Measurements from ENCODE around the gene SPATS2L.

- TF ChIP-seq MAX (IDR thresholded peaks at IDR 0.05) (no peak), EP300 (IDR thresholded peaks at IDR 0.05; ENCODE audit: borderline replicate concordance) (no peak), TAF1 (IDR thresholded peaks at IDR 0.05; ENCODE audit: low read depth) (no peak), RAD21 (IDR thresholded peaks at IDR 0.05; ENCODE audit: low read depth) (no peak), TCF12 (IDR thresholded peaks at IDR 0.05; ENCODE audit: low read depth) (no peak), CEBPB (IDR thresholded peaks at IDR 0.05) (no peak), NFIC (IDR thresholded peaks at IDR 0.05) (no peak), CREB1 (IDR thresholded peaks at IDR 0.05; ENCODE audit: low read depth) (no peak), FOXM1 (IDR thresholded peaks at IDR 0.05; ENCODE audit: borderline replicate concordance, low read depth) (no peak), ZBTB7A (IDR thresholded peaks at IDR 0.05; ENCODE audit: low read depth) (no peak)
- TF ChIP-seq, protein P1, sequence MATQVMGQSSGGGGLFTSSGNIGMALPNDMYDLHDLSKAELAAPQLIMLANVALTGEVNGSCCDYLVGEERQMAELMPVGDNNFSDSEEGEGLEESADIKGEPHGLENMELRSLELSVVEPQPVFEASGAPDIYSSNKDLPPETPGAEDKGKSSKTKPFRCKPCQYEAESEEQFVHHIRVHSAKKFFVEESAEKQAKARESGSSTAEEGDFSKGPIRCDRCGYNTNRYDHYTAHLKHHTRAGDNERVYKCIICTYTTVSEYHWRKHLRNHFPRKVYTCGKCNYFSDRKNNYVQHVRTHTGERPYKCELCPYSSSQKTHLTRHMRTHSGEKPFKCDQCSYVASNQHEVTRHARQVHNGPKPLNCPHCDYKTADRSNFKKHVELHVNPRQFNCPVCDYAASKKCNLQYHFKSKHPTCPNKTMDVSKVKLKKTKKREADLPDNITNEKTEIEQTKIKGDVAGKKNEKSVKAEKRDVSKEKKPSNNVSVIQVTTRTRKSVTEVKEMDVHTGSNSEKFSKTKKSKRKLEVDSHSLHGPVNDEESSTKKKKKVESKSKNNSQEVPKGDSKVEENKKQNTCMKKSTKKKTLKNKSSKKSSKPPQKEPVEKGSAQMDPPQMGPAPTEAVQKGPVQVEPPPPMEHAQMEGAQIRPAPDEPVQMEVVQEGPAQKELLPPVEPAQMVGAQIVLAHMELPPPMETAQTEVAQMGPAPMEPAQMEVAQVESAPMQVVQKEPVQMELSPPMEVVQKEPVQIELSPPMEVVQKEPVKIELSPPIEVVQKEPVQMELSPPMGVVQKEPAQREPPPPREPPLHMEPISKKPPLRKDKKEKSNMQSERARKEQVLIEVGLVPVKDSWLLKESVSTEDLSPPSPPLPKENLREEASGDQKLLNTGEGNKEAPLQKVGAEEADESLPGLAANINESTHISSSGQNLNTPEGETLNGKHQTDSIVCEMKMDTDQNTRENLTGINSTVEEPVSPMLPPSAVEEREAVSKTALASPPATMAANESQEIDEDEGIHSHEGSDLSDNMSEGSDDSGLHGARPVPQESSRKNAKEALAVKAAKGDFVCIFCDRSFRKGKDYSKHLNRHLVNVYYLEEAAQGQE (IDR thresholded peaks at IDR 0.05; ENCODE audit: low read depth): no peak
- TF ChIP-seq, protein P2, sequence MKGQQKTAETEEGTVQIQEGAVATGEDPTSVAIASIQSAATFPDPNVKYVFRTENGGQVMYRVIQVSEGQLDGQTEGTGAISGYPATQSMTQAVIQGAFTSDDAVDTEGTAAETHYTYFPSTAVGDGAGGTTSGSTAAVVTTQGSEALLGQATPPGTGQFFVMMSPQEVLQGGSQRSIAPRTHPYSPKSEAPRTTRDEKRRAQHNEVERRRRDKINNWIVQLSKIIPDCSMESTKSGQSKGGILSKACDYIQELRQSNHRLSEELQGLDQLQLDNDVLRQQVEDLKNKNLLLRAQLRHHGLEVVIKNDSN (IDR thresholded peaks at IDR 0.05): no peak
Observed at GRCh38 chr2:200307724-200308545, 1.4 kb downstream of the SPATS2L start.

Measured in Ishikawa (cell line).